Suprapubic skin (tissue), 4 donors: ENCODE results near the gene DMKN.

Source experiments
- CTCF ChIP-seq, 2 donors: fragments of 200-600 bp in 1 of 2; fragments of 450-650 bp in 1 of 2; sonication (generic) in 1 of 2; IDR thresholded peaks; one replicate each; pipeline ENCODE4 v1.5.1; 2016 to 2019; ENCODE audit warnings: antibody characterized with exemption in 2 of 2, mild to moderate bottlenecking in 1 of 2, moderate library complexity in 1 of 2
- POLR2A ChIP-seq, 2 donors: fragments of 450-650 bp; IDR thresholded peaks; one replicate each; pipeline ENCODE4 v1.6.1; 2017; ENCODE audit warnings: antibody characterized with exemption in 2 of 2, mild to moderate bottlenecking in 2 of 2, moderate library complexity in 2 of 2
- POLR2AphosphoS5 ChIP-seq, 3 donors: sonication (generic); formaldehyde crosslinking; IDR thresholded peaks; one replicate each; pipeline ENCODE4 v1.6.1; 2017; ENCODE audit warnings: antibody characterized with exemption in 3 of 3

- no peak for TF ChIP-seq POLR2A (IDR thresholded peaks at IDR 0.05)
- no peak for TF ChIP-seq CTCF (IDR thresholded peaks at IDR 0.05)
- TF ChIP-seq POLR2AphosphoS5 (IDR thresholded peaks at IDR 0.05) = no peak
Observed at GRCh38 chr19:35458192-35458591, 55.3 kb downstream of the DMKN start.
